Rectal smooth muscle tissue (tissue), 1 donor: Measurements from ENCODE around the gene SIPA1L3.

Experiments used
- H3K27ac ChIP-seq: one replicate; pipeline ENCODE4 v1.7.0; 2013; ENCODE audit warnings: low read depth, low read length, inconsistent platforms
- H3K27me3 ChIP-seq: one replicate; pipeline ENCODE4 v1.7.0; 2013; ENCODE audit warnings: low read length; ENCODE audit not compliant: control insufficient read depth, insufficient read depth
- H3K36me3 ChIP-seq: one replicate; pipeline ENCODE4 v1.7.0; 2013; ENCODE audit warnings: low read length; ENCODE audit not compliant: control insufficient read depth, insufficient read depth
- H3K4me1 ChIP-seq: one replicate; pipeline ENCODE4 v1.7.0; 2013; ENCODE audit warnings: low read length; ENCODE audit not compliant: control insufficient read depth, insufficient read depth
- H3K4me3 ChIP-seq: one replicate; pipeline ENCODE4 v1.7.0; 2013; ENCODE audit warnings: low read length
- H3K9ac ChIP-seq: one replicate; pipeline ENCODE4 v1.7.0; 2013; ENCODE audit warnings: low read length

Gene SIPA1L3

GRCh38 chr19:37957176-37957575 is 50.2 kb downstream of the SIPA1L3 start:
- no peak overlapping the region for H3K27ac ChIP-seq
- H3K4me1 ChIP-seq = no peaks in the 10 kb centered on the region
- no peaks in the 10 kb centered on the region for H3K27me3 ChIP-seq
- no peaks in the 10 kb centered on the region for H3K36me3 ChIP-seq
- H3K9ac ChIP-seq = no peak overlapping the region
- H3K4me3 ChIP-seq = no peak overlapping the region

- Histone ChIP-seq H3K4me3 (no peak overlapping the region), H3K27ac (no peak overlapping the region), H3K4me1 (no peaks in the 10 kb centered on the region), H3K27me3 (no peaks in the 10 kb centered on the region), H3K36me3 (no peaks in the 10 kb centered on the region), H3K9ac (no peak overlapping the region)
These were observed 52.7 kb downstream of the SIPA1L3 start for GRCh38 chr19:37959665-37960114.

- Histone ChIP-seq H3K4me1 (no peaks in the 10 kb centered on the region), H3K4me3 (no peak overlapping the region), H3K27ac (no peak overlapping the region), H3K27me3 (no peaks in the 10 kb centered on the region), H3K9ac (no peak overlapping the region), H3K36me3 (no peaks in the 10 kb centered on the region)
These were observed 54.2 kb downstream of the SIPA1L3 start for GRCh38 chr19:37961198-37961597.

- Histone ChIP-seq H3K27me3 (no peaks in the 10 kb centered on the region), H3K27ac (no peak overlapping the region), H3K9ac (no peak overlapping the region)
These were observed 56.4 kb downstream of the SIPA1L3 start for GRCh38 chr19:37963190-37963936.

GRCh38 chr19:37964109-37964508 is 57.1 kb downstream of the SIPA1L3 start:
- Histone ChIP-seq H3K9ac (no peak overlapping the region), H3K27ac (no peak overlapping the region)

More at GRCh38 chr19:37963190-37963936, 56.4 kb downstream of the SIPA1L3 start:
- Histone ChIP-seq H3K4me3 (no peak overlapping the region), H3K4me1 (no peaks in the 10 kb centered on the region), H3K36me3 (no peaks in the 10 kb centered on the region)

GRCh38 chr19:37966211-37966661 is 59.2 kb downstream of the SIPA1L3 start:
- Histone ChIP-seq H3K36me3 (no peaks in the 10 kb centered on the region), H3K27ac (no peak overlapping the region), H3K4me1 (no peaks in the 10 kb centered on the region), H3K4me3 (no peak overlapping the region), H3K27me3 (no peaks in the 10 kb centered on the region), H3K9ac (no peak overlapping the region)

More at GRCh38 chr19:37964109-37964508, 57.1 kb downstream of the SIPA1L3 start:
- Histone ChIP-seq H3K27me3 (no peaks in the 10 kb centered on the region), H3K4me1 (no peaks in the 10 kb centered on the region), H3K36me3 (no peaks in the 10 kb centered on the region), H3K4me3 (no peak overlapping the region)

GRCh38 chr19:37966662-37967231 is 59.7 kb downstream of the SIPA1L3 start:
- H3K9ac ChIP-seq = no peak overlapping the region
- no peaks in the 10 kb centered on the region for H3K4me1 ChIP-seq
- H3K4me3 ChIP-seq = no peak overlapping the region
- no peak overlapping the region for H3K27ac ChIP-seq
- no peaks in the 10 kb centered on the region for H3K36me3 ChIP-seq
- no peaks in the 10 kb centered on the region for H3K27me3 ChIP-seq

- Histone ChIP-seq H3K4me3 (no peak overlapping the region), H3K36me3 (no peaks in the 10 kb centered on the region), H3K4me1 (no peaks in the 10 kb centered on the region), H3K9ac (no peak overlapping the region), H3K27me3 (no peaks in the 10 kb centered on the region), H3K27ac (no peak overlapping the region)
These were observed 62.7 kb downstream of the SIPA1L3 start for GRCh38 chr19:37969695-37970094.

- H3K9ac ChIP-seq = no peak overlapping the region
- H3K4me3 ChIP-seq = no peak overlapping the region
- no peak overlapping the region for H3K27ac ChIP-seq
- H3K4me1 ChIP-seq = no peaks in the 10 kb centered on the region
- no peaks in the 10 kb centered on the region for H3K36me3 ChIP-seq
- no peaks in the 10 kb centered on the region for H3K27me3 ChIP-seq
These were observed 63.7 kb downstream of the SIPA1L3 start for GRCh38 chr19:37970699-37971098.

GRCh38 chr19:37972803-37973202 is 65.8 kb downstream of the SIPA1L3 start:
- H3K36me3 ChIP-seq = no peaks in the 10 kb centered on the region
- no peak overlapping the region for H3K9ac ChIP-seq
- H3K27me3 ChIP-seq = no peaks in the 10 kb centered on the region
- H3K4me1 ChIP-seq = no peaks in the 10 kb centered on the region
- no peak overlapping the region for H3K4me3 ChIP-seq
- no peak overlapping the region for H3K27ac ChIP-seq

GRCh38 chr19:37973666-37974065 is 66.7 kb downstream of the SIPA1L3 start:
- Histone ChIP-seq H3K4me1 (no peaks in the 10 kb centered on the region), H3K36me3 (no peaks in the 10 kb centered on the region), H3K4me3 (no peak overlapping the region), H3K27me3 (no peaks in the 10 kb centered on the region), H3K9ac (no peak overlapping the region), H3K27ac (no peak overlapping the region)

GRCh38 chr19:37975071-37975470 is 68.1 kb downstream of the SIPA1L3 start:
- Histone ChIP-seq H3K27me3 (no peaks in the 10 kb centered on the region), H3K9ac (no peak overlapping the region), H3K27ac (no peak overlapping the region), H3K4me1 (no peaks in the 10 kb centered on the region), H3K36me3 (no peaks in the 10 kb centered on the region), H3K4me3 (no peak overlapping the region)
